Measurements from ENCODE around the gene EIF4G1. TPM values are rescaled to one million over a fixed set of nuclear protein-coding genes. Genes with fewer than 3 reads are reported as not detected.

EIF4G1 gene
- total RNA-seq, 4 donors from 2014 or later: 233 to 431 (median 300) TPM

GRCh38 chr3:184358921-184359350, 44.5 kb downstream of the EIF4G1 start:
- 60% methylated on average over 1 of the region's 14 CpGs; no CpG with 5 or more reads in 1 of the 2 donors for WGBS, 2 donors (ENCODE audit: low coverage in 1 of 2)
- Histone ChIP-seq H3K27me3 (no peaks in the 10 kb centered on the region), H3K9me3 (no peaks in the 10 kb centered on the region), H3K4me3 (no peak overlapping the region), H3K4me1 (peaks cover 3 to 41% (median 14%) of the 10 kb centered on the region in 3 donors), H3K36me3 (peaks cover 0 to 37% of the 10 kb centered on the region in 2 donors), H3K27ac (no peak overlapping the region)
- TF ChIP-seq POLR2AphosphoS5 (IDR thresholded peaks at IDR 0.05) (no peak), POLR2A (IDR thresholded peaks at IDR 0.05) (no peak), EP300 (IDR thresholded peaks at IDR 0.05) (no peak), CTCF (IDR thresholded peaks at IDR 0.05) (no peak)
- no peak for ATAC-seq

DNA sequence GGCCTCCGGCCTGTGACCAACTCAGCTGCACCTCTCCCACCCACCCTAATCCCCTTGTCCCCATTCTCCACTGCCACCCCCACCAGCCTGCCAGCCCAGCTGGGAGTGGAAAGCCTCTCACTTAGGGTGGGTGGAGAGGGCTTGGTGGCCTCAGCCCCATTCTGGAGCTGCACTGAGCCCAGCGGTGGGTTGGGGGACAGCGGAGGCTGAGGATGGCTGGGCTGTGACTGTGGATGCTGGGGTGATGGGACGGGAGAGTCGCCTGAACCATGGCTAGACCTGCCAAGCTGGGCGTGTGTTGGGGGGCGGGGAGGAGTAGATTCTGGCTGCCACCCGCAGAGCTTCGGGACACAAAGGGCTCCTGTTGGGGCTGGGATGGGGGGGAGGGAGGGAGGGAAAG, 45.2 kb downstream of the EIF4G1 start:
- TF ChIP-seq CTCF (IDR thresholded peaks at IDR 0.05): no peak
- TF ChIP-seq EP300 (IDR thresholded peaks at IDR 0.05): no peak
- TF ChIP-seq POLR2AphosphoS5 (IDR thresholded peaks at IDR 0.05): no peak
- TF ChIP-seq POLR2A (IDR thresholded peaks at IDR 0.05): no peak
- Histone ChIP-seq H3K27ac (no peak overlapping the region), H3K4me1 (peaks cover 3 to 43% (median 16%) of the 10 kb centered on the region in 3 donors), H3K4me3 (no peak overlapping the region), H3K9me3 (no peaks in the 10 kb centered on the region), H3K27me3 (no peaks in the 10 kb centered on the region), H3K36me3 (peaks cover 0 to 37% of the 10 kb centered on the region in 2 donors)
- ATAC-seq: no peak
- WGBS, 2 donors (ENCODE audit: low coverage in 1 of 2): 14 to 55% methylated on average over 2 to 4 of the region's 9 CpGs

DNA sequence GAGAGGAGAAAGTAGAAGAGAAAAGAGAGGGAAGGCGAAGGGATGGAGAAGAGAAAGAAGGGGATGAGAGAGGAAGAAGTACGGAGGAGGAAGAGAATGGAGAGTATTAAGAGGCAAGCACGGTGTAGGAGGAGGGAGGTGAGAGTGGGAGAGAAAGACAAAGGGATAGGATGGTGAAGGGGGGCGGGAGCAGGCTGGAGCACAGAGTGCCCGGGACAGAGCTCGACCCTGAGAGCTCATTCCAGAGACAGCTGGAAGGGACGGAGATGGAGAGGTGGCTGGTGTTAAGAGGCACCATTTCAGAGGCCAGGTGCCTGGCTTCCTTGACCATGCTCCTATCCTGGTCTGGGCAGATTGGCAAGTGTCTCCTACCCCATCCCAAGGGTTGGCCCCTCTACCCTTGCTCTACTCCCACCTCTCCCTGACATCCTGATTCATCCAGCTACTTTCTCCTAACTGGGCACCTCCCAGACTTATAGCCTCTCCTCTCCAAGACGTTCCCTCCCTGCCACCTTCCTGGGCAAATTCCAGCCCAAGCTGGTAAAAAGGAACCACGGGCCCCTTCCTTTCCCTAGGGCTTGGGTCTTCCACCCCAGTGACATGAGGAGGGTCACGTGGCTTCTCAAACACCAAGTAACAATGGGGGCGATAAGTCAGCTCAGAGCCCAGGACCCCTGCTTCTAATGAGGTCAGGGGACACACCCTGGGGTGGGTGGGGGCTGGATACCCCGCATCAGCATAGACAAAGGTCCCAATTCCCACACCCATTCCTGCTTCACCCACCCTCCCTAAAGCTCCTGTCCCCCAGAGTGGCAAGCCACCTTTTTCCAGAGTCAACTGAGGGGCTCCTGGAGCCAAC, 45.9 kb downstream of the EIF4G1 start:
- peak overlapping the region in 3 of 4 donors; percentile 95 to 100 (median 98) for H3K27ac ChIP-seq
- H3K27me3 ChIP-seq: no peaks in the 10 kb centered on the region
- peaks cover 0 to 36% of the 10 kb centered on the region in 2 donors for H3K36me3 ChIP-seq
- H3K4me3 ChIP-seq: peak overlapping the region in 1 of 2 donors; percentile 92
- ATAC-seq: no peak
- 69 to 71% methylated on average over 7 to 9 of the region's 12 CpGs for WGBS, 2 donors (ENCODE audit: low coverage in 1 of 2)
- H3K9me3 ChIP-seq: no peaks in the 10 kb centered on the region
- no peak for TF ChIP-seq CTCF (IDR thresholded peaks at IDR 0.05)
- TF ChIP-seq POLR2AphosphoS5 (IDR thresholded peaks at IDR 0.05): no peak
- TF ChIP-seq EP300 (IDR thresholded peaks at IDR 0.05): no peak
- TF ChIP-seq POLR2A (IDR thresholded peaks at IDR 0.05): no peak
- H3K4me1 ChIP-seq: peaks cover 3 to 48% (median 16%) of the 10 kb centered on the region in 3 donors

DNA sequence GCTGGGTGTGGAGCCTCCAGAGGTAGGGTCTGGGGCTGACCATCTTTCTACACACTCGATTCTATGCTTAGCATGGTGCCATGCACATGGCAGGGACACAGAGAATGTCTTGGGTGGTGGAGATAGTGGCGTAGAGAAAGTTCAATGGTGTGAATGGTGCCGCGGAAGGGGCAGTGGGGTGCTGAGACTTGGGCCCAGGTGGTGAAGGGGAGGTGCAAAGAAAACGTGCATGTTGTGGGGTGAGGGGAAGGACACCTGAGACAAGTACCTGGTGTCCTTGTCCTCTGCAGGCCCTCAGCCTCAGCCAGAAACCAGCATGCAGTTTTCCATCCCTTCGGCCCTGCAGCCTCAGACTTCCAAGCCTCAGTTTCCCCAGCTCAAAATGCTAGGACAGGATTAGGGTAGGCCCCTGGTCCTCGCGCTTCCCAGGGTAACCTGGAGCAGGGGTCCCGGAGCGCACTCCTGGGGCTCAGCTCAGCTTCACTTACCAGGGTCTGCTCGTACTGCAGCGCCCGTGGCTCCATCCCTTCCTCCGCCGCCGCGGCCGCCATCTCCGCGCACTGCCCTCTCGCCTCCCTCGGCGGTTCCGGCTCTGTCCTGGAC, 46.6 kb downstream of the EIF4G1 start:
- Histone ChIP-seq H3K4me1 (peaks cover 3 to 49% (median 16%) of the 10 kb centered on the region in 3 donors), H3K9me3 (no peaks in the 10 kb centered on the region), H3K27me3 (no peaks in the 10 kb centered on the region), H3K27ac (peak overlapping the region; percentile 59 to 100 (median 96)), H3K36me3 (peaks cover 0 to 33% of the 10 kb centered on the region in 2 donors), H3K4me3 (peak overlapping the region; percentile 92 to 95)
- no peak for TF ChIP-seq POLR2A (IDR thresholded peaks at IDR 0.05)
- no peak for TF ChIP-seq POLR2AphosphoS5 (IDR thresholded peaks at IDR 0.05)
- no peak for TF ChIP-seq CTCF (IDR thresholded peaks at IDR 0.05)
- no peak for TF ChIP-seq EP300 (IDR thresholded peaks at IDR 0.05)
- no peak for ATAC-seq
- WGBS, 2 donors (ENCODE audit: low coverage in 1 of 2): 28 to 38% methylated on average over 4 of the region's 24 CpGs

Data from gastroesophageal sphincter (tissue), 4 donors.